GM23248 (cell line): ENCODE results near the gene PLA2G4D. TPM values are rescaled to one million over a fixed set of nuclear protein-coding genes. Genes with fewer than 3 reads are reported as not detected.

Experiments used
- DNase-seq: peaks from one replicate; pipeline ENCODE4 v3.0.0-alpha.2; 2015
- H2AFZ ChIP-seq: fragments of 200-600 bp; sonication (generic); 2 replicates; pipeline ENCODE4 v1.6.1; 2016; ENCODE audit warnings: antibody characterized with exemption
- H3F3A ChIP-seq: fragments of 200-600 bp; sonication (generic); 2 replicates; pipeline ENCODE4 v1.6.1; 2016; ENCODE audit warnings: mild to moderate bottlenecking, antibody characterized with exemption, mixed run types; ENCODE audit not compliant: insufficient read depth
- H3K27ac ChIP-seq: fragments of 200-600 bp; sonication (generic); 2 replicates; pipeline ENCODE4 v1.5.1; 2016; ENCODE audit warnings: mild to moderate bottlenecking
- H3K27me3 ChIP-seq: fragments of 200-600 bp; sonication (generic); replicated peaks from 2 replicates; pipeline ENCODE4 v1.6.1; 2016; ENCODE audit warnings: mild to moderate bottlenecking; ENCODE audit not compliant: insufficient read depth
- H3K36me3 ChIP-seq: fragments of 200-600 bp; sonication (generic); 2 replicates; pipeline ENCODE4 v1.6.1; 2016; ENCODE audit warnings: low read depth, mild to moderate bottlenecking
- H3K4me1 ChIP-seq: fragments of 200-600 bp; sonication (generic); 2 replicates; pipeline ENCODE4 v1.6.1; 2016; ENCODE audit warnings: mild to moderate bottlenecking; ENCODE audit not compliant: insufficient read depth
- H3K4me2 ChIP-seq: fragments of 200-600 bp; sonication (generic); one replicate; pipeline ENCODE4 v1.6.1; 2016; ENCODE audit warnings: mild to moderate bottlenecking; ENCODE audit not compliant: unreplicated experiment
- H3K4me3 ChIP-seq: fragments of 200-600 bp; sonication (generic); 2 replicates; pipeline ENCODE4 v1.5.1; 2016; ENCODE audit warnings: mild to moderate bottlenecking
- H3K79me2 ChIP-seq: fragments of 200-600 bp; sonication (generic); 2 replicates; pipeline ENCODE4 v1.6.1; 2016; ENCODE audit warnings: mild to moderate bottlenecking; ENCODE audit not compliant: insufficient read depth
- H3K9ac ChIP-seq: fragments of 200-600 bp; sonication (generic); 2 replicates; pipeline ENCODE4 v1.6.1; 2016; ENCODE audit warnings: mild to moderate bottlenecking
- H3K9me2 ChIP-seq: fragments of 200-600 bp; sonication (generic); 2 replicates; pipeline ENCODE4 v1.6.1; 2016; ENCODE audit warnings: mixed run types, mild to moderate bottlenecking, moderate library complexity; ENCODE audit not compliant: insufficient read depth
- H3K9me3 ChIP-seq: fragments of 200-600 bp; sonication (generic); one replicate; pipeline ENCODE4 v1.6.1; 2017; ENCODE audit warnings: low read depth
- H4K20me1 ChIP-seq: fragments of 200-600 bp; sonication (generic); 2 replicates; pipeline ENCODE4 v1.6.0; 2016; ENCODE audit not compliant: insufficient read depth
- EZH2 ChIP-seq: fragments of 200-600 bp; sonication (generic); IDR thresholded peaks from 2 replicates; pipeline ENCODE4 v1.6.1; 2018; ENCODE audit warnings: antibody characterized with exemption, mild to moderate bottlenecking; ENCODE audit not compliant: insufficient read depth, poor library complexity, severe bottlenecking
- EZH2phosphoT487 ChIP-seq: fragments of 200-600 bp; sonication (generic); IDR thresholded peaks from 2 replicates; pipeline ENCODE4 v1.6.1; 2018; ENCODE audit warnings: antibody characterized with exemption, moderate library complexity, mild to moderate bottlenecking, low read depth; ENCODE audit not compliant: insufficient read depth
- WGBS, 2 experiments: methylation state at CpG; one replicate each; pipeline ENCODE4 v1.1.6; 2015 to 2017; ENCODE audit warnings: low lambda C conversion rate in 2 of 2, low coverage in 1 of 2; ENCODE audit errors: missing lambda C conversion rate in 2 of 2; 5-methylcytosine and 5-hydroxymethylcytosine counted together
- in situ Hi-C: fragments of 300-500 bp; cut with MboI; formaldehyde crosslinking; loops from 2 replicates; pipeline ENCODE4 v1.15.0; 2020
- polyA plus RNA-seq: library from polyadenylated mRNA; unstranded; fragments of >200 nt; fragmentation: Nextera tagmentation; extraction: Ambion mirVana; gene quantifications from 2 replicates; pipeline ENCODE4 v1.2.1, GENCODE V29; 2016
- total RNA-seq: library from RNA; depleted of rRNA; stranded (reverse); fragments of >200 nt; shearing (Covaris generic); gene quantifications from 2 replicates; pipeline ENCODE4 v1.2.3, GENCODE V29; 2014; rRNA removed

The PLA2G4D gene
- total RNA-seq: not detected in 2 replicates
- not detected in 2 replicates for polyA plus RNA-seq

GRCh38 chr15:42094512-42094963 lies at the start of gene PLA2G4D:
PLA2G4D (minus strand) TSS chr15:42094562; CDS start chr15:42094459, 103 bp downstream.
- no peak for TF ChIP-seq EZH2phosphoT487
- TF ChIP-seq EZH2: no peak

GRCh38 chr15:42143356-42143755 lies 49.0 kb upstream of the PLA2G4D start:
- 51 to 63% methylated on average over 4 of the region's 4 CpGs for WGBS, 2 experiments
- Histone ChIP-seq H3K9me3 (no peaks in the 10 kb centered on the region), H3K4me3 (no peak overlapping the region), H3K36me3 (no peaks in the 10 kb centered on the region), H3F3A (no peaks in the 10 kb centered on the region), H3K4me2 (no peak overlapping the region), H4K20me1 (no peaks in the 10 kb centered on the region), H3K27ac (no peak overlapping the region), H3K9ac (no peak overlapping the region), H3K9me2 (no peaks in the 10 kb centered on the region), H2AFZ (no peak overlapping the region), H3K27me3 (peaks cover 14% of the 10 kb centered on the region), H3K79me2 (no peaks in the 10 kb centered on the region), H3K4me1 (no peaks in the 10 kb centered on the region)
- in situ Hi-C loops: no loop called here
- DNase-seq: no peak
- TF ChIP-seq EZH2 (no peak), EZH2phosphoT487 (no peak)

More at GRCh38 chr15:42094512-42094963, at the start of gene PLA2G4D:
- Histone ChIP-seq H3K27me3 (peaks cover 32% of the 10 kb centered on the region; the same call in 1 of the 2 replicates), H3K9me3 (no peaks in the 10 kb centered on the region), H3K9me2 (no peaks in the 10 kb centered on the region), H3K36me3 (no peaks in the 10 kb centered on the region), H3K79me2 (no peaks in the 10 kb centered on the region), H3K9ac (no peak within 1 kb of the TSS), H3K27ac (no peak within 1 kb of the TSS), H3F3A (no peaks in the 10 kb centered on the region), H3K4me1 (peaks cover 4% of the 10 kb centered on the region), H4K20me1 (no peaks in the 10 kb centered on the region), H3K4me2 (no peak within 1 kb of the TSS), H3K4me3 (no peak within 1 kb of the TSS), H2AFZ (no peak within 1 kb of the TSS)
- in situ Hi-C loops: no loop called here
- 50 to 65% methylated on average over 5 to 6 of the region's 6 CpGs for WGBS, 2 experiments
- DNase-seq: no peak

GRCh38 chr15:42141795-42142667 lies 47.7 kb upstream of the PLA2G4D start:
- Histone ChIP-seq H3K9ac (no peak overlapping the region), H4K20me1 (no peaks in the 10 kb centered on the region), H3K4me2 (no peak overlapping the region), H3K4me1 (no peaks in the 10 kb centered on the region), H3K79me2 (no peaks in the 10 kb centered on the region), H3K9me2 (no peaks in the 10 kb centered on the region), H3K27me3 (peaks cover 14% of the 10 kb centered on the region), H3K27ac (no peak overlapping the region), H3K4me3 (no peak overlapping the region), H3K36me3 (no peaks in the 10 kb centered on the region), H2AFZ (no peak overlapping the region), H3F3A (no peaks in the 10 kb centered on the region), H3K9me3 (no peaks in the 10 kb centered on the region)
- in situ Hi-C loops: no loop called here
- WGBS, 2 experiments: 73 to 74% methylated on average over 19 to 21 of the region's 21 CpGs
- TF ChIP-seq EZH2 (no peak), EZH2phosphoT487 (no peak)
- no peak for DNase-seq

GRCh38 chr15:42141246-42141645 lies 46.9 kb upstream of the PLA2G4D start:
- H3F3A ChIP-seq: no peaks in the 10 kb centered on the region
- H3K4me1 ChIP-seq: no peaks in the 10 kb centered on the region
- no peaks in the 10 kb centered on the region for H3K9me3 ChIP-seq
- 71 to 75% methylated on average over 7 of the region's 7 CpGs for WGBS, 2 experiments
- H3K4me2 ChIP-seq: no peak overlapping the region
- no peak overlapping the region for H2AFZ ChIP-seq
- peaks cover 14% of the 10 kb centered on the region for H3K27me3 ChIP-seq
- no peak overlapping the region for H3K4me3 ChIP-seq
- H3K9ac ChIP-seq: no peak overlapping the region
- TF ChIP-seq EZH2phosphoT487: no peak
- no peak for TF ChIP-seq EZH2
- no peaks in the 10 kb centered on the region for H4K20me1 ChIP-seq
- no peaks in the 10 kb centered on the region for H3K9me2 ChIP-seq
- H3K27ac ChIP-seq: no peak overlapping the region
- in situ Hi-C loops: no loop called here
- no peak for DNase-seq
- H3K79me2 ChIP-seq: no peaks in the 10 kb centered on the region
- no peaks in the 10 kb centered on the region for H3K36me3 ChIP-seq
